HG03354 (cell line): ENCODE data around the gene SRRT.
"Not testable (repeated sequence)": the region's sequence is repeated elsewhere in the genome, so short reads cannot be mapped to it uniquely, and the experiment has no call there.

Experiments
- ATAC-seq: cut with Tn5 transposase; IDR thresholded peaks from one replicate; pipeline ENCODE4 v1.9.1; 2021; ENCODE audit warnings: mild to moderate bottlenecking; ENCODE audit not compliant: unreplicated experiment, poor library complexity, severe bottlenecking

SRRT gene

GRCh38 chr7:100914208-100914878 lies 39.4 kb downstream of the SRRT start:
- ATAC-seq: no peak

DNA sequence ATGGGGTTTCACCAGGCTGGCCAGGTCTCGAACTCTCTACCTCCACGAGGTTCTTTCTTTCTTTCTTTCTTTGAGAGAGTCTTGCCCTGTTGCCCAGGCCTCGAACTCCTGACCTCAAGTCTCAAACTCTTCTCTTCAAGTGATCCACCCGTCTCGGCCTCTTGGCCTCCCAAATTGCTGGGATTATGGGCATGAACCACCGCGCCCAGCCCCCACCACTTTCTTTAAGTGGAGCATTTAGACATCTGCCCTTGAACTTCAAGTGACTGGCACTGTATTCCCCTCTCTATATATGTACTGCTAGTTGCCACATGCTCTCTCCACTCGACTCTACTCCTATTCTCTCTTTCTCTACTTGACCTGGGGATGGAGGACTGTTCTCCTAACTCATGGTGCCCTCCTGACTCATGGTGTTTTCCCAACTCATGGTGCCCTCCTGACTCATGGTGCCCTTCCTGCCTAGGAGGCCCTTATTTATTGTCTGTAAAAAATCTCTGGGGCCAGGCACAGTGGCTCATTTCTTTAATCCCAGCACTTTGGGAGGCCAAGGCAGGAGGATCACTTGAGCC lies 40.1 kb downstream of the SRRT start:
- ATAC-seq: no peak

DNA sequence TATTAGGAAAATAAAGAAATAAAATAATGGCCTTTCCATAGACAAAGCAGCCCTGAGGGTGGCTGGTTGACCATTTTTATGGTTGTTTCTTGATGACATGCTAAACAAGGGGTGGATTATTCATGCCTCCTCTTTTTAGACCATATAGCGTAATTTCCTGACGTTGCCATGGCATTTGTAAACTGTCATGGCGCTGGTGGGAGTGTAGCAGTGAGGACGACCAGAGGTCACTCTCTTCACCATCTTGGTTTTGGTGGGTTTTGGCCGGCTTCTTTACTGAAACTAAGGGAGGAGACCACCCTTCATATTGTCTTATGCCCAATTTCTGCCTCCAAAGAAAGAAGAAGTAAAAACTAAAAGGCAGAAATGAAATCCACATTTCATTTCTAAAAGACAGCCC lies 44.4 kb downstream of the SRRT start:
- ATAC-seq: not testable (repeated sequence)

DNA sequence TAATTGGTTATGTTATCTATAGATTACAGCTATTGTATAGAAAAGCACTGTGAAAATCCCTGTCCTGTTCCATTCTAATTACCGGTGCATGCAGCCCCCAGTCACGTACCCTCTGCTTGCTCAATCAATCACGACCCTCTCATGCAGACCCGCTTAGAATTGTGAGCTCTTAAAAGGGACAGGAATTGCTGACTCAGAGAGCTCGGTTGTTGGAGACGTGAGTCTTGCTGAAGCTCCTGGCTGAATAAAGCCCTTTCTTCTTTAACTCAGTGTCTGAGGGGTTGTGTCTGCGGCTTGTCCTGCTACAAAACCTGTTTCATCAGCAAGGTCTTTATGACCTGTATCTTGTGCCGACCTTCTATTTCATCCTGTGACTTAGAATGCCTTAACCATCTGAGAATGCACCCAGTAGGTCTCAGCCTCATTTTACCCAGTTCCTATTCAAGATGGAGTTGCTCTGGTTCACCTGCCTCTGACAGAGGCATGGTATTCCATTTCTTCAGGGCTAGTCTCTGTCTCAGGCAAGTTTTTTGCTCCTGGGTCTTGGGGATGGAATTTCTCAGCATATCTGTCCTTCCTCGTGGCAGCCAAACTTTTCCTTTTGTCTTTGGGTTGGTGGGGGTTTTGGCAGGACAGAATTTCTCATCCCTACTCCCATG lies 45.0 kb downstream of the SRRT start:
- ATAC-seq: not testable (repeated sequence)

- ATAC-seq: no peak
Observed at GRCh38 chr7:100921039-100921438, 46.1 kb downstream of the SRRT start.

DNA sequence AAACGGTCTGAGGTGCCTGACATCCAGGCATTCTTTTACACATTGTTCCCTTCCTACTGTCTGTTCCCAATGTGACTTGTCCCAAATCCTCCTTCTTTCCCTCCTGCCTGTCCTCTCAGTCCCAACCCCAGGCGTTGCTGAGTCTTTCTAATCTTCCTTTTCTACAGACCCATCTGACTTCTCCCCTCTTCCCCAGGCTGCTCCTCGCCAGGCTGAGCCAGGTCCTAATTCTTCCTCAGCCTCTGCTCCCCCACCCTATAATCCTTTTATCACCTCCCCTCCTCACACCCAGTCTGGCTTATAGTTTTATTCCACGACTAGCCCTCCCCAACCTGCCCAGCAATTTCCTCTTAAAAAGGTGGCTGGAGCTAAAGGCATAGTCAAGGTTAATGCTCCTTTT lies 48.7 kb downstream of the SRRT start:
- ATAC-seq: not testable (repeated sequence)

- ATAC-seq: no peak
Observed at GRCh38 chr7:100929808-100930174, 54.9 kb downstream of the SRRT start.

DNA sequence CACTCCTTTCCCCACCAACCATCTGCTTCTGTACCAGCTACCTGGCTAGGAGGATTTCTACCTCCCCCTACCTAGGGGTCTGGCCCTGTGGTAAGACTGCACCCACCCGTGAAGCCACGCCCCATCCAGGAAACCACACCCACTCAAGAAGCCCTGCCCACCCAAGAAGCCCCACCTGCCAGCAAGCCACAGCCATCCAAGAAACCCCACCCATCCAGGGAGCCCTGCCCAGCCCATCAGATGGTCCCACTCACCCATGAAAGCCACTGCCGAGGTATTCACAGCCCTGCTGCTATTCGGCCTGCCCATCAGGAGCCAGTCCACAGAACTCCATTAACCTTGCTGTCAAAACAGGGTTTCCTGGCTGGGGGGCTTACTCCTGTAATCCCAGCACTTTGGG lies 58.8 kb downstream of the SRRT start:
- no peak for ATAC-seq

GRCh38 chr7:100935381-100935780 lies 60.5 kb downstream of the SRRT start:
- ATAC-seq: not testable (repeated sequence)

DNA sequence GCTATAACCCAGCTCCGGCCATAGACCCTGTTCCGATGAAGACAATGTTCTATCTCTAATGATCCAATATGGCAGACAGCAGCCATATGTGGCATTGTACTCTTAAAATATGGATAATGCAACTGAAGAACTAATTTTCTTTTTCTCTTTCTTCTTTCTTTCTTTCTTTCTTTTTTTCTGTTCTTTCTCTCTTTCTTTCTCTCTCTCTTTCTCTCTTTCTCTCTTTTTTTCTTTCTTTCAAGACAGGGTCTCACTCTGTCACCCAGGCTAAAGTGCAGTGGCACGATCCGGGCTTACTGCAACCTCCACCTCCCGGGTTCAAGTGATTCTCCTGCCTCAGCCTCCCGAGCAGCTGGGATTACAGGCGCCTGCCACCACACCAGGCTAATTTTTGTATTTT lies 61.3 kb downstream of the SRRT start:
- ATAC-seq: not testable (repeated sequence)
